LNCaP clone FGC (cell line): Measurements from ENCODE around the gene ZNF628.
"Not testable (repeated sequence)": the region's sequence is repeated elsewhere in the genome, so short reads cannot be mapped to it uniquely, and the experiment has no call there.

Experiments
- DNase-seq: peaks from one replicate; pipeline ENCODE4 v3.0.0-alpha.2; 2011; ENCODE audit warnings: low read depth
- H3K4me3 ChIP-seq: 2 replicates; pipeline ENCODE4 v1.5.1; 2011; ENCODE audit warnings: mild to moderate bottlenecking, low read depth, low read length, control low read depth
- CTCF ChIP-seq: IDR thresholded peaks from 2 replicates; pipeline ENCODE4 v1.5.1; 2012; ENCODE audit warnings: mild to moderate bottlenecking; ENCODE audit not compliant: control insufficient read depth, insufficient read depth; ENCODE audit errors: extremely low read depth

Gene ZNF628

GRCh38 chr19:55442372-55442961 is 34.0 kb upstream of the ZNF628 start:
- no peak for TF ChIP-seq CTCF
- no peak overlapping the region for H3K4me3 ChIP-seq

GRCh38 chr19:55443045-55443823 is 33.2 kb upstream of the ZNF628 start, which contains the start of gene SHISA7:
Gene SHISA7, minus strand, starts transcription at chr19:55443300. Its CDS starts 437 bp downstream, at chr19:55442863.
- H3K4me3 ChIP-seq: no peak within 1 kb of the TSS
- no peak for TF ChIP-seq CTCF
- DNase-seq: no peak

More at GRCh38 chr19:55442372-55442961, 34.0 kb upstream of the ZNF628 start:
- DNase-seq: no peak

GRCh38 chr19:55443824-55444480 is 32.5 kb upstream of the ZNF628 start:
- no peak overlapping the region for H3K4me3 ChIP-seq
- DNase-seq: no peak
- TF ChIP-seq CTCF: no peak

GRCh38 chr19:55444646-55445045 is 31.8 kb upstream of the ZNF628 start:
- DNase-seq: no peak
- H3K4me3 ChIP-seq: no peak overlapping the region
- TF ChIP-seq CTCF: no peak

GRCh38 chr19:55446060-55446459 is 30.4 kb upstream of the ZNF628 start:
- DNase-seq: no peak
- no peak overlapping the region for H3K4me3 ChIP-seq
- no peak for TF ChIP-seq CTCF

GRCh38 chr19:55447421-55448174 is 28.8 kb upstream of the ZNF628 start:
- H3K4me3 ChIP-seq: no peak overlapping the region
- TF ChIP-seq CTCF: no peak
- no peak for DNase-seq

GRCh38 chr19:55448175-55448490 is 28.3 kb upstream of the ZNF628 start:
- H3K4me3 ChIP-seq, DNase-seq: not testable (repeated sequence)
